ENCODE results near the gene PLXDC1.

DNA sequence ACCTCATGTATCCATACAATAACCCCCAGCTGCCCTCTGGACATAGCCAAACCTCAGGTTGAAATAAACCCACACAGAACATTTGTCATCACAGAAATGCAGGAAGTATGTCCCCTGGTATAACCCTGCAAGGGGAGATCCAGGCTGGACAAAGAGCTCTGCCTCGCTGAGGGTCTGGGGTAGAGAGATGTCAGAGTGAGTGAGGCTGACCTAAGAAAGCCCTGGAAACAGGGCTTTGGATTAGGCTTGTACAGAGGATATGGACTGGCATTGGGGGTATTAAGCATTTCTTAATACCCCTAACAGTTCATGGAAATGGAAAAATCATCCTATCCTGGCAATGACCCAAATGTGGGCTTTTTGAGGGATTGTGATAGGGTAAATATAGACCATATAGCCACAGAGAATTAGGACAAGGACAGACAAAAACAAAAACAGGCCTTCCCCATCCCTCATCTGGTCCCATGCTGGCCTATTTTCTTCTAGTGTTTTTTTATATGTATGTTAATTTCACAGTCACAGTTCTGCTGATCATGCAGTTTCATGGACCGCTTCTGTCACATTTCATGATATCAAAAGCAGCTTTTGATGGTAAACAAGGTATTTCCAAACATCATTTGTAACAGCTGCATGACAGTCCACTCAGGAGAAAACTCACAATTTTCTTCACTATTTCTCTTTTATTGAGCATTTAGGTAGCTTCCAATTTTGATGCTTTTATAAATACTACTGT, 26.1 kb downstream of the PLXDC1 start:
- TF ChIP-seq, protein P1, sequence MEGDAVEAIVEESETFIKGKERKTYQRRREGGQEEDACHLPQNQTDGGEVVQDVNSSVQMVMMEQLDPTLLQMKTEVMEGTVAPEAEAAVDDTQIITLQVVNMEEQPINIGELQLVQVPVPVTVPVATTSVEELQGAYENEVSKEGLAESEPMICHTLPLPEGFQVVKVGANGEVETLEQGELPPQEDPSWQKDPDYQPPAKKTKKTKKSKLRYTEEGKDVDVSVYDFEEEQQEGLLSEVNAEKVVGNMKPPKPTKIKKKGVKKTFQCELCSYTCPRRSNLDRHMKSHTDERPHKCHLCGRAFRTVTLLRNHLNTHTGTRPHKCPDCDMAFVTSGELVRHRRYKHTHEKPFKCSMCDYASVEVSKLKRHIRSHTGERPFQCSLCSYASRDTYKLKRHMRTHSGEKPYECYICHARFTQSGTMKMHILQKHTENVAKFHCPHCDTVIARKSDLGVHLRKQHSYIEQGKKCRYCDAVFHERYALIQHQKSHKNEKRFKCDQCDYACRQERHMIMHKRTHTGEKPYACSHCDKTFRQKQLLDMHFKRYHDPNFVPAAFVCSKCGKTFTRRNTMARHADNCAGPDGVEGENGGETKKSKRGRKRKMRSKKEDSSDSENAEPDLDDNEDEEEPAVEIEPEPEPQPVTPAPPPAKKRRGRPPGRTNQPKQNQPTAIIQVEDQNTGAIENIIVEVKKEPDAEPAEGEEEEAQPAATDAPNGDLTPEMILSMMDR (IDR thresholded peaks at IDR 0.05 in 8 of 11, conservative IDR thresholded peaks at IDR 0.05 in 3 of 11) = no peak
- no peak for TF ChIP-seq POLR2A (IDR thresholded peaks at IDR 0.05)
